Mesenchymal stem cell (in vitro differentiated cells and primary cell): ENCODE measurements around the gene PDCD1LG2.

ENCODE experiments used
- DNase-seq: peaks from one replicate; pipeline ENCODE4 v3.0.0-alpha.2; 2013
- H2AFZ ChIP-seq: one replicate; pipeline ENCODE4 v1.6.1; 2013; ENCODE audit warnings: low read depth, mild to moderate bottlenecking, control low read depth, inconsistent platforms, low read length, moderate library complexity
- H2AK5ac ChIP-seq: 2 replicates; pipeline ENCODE4 v1.6.1; 2013; ENCODE audit warnings: low read length, moderate library complexity, mild to moderate bottlenecking, inconsistent platforms; ENCODE audit not compliant: severe bottlenecking
- H2BK120ac ChIP-seq: one replicate; pipeline ENCODE4 v1.6.1; 2013; ENCODE audit warnings: low read depth, mild to moderate bottlenecking, inconsistent platforms, low read length, moderate library complexity
- H2BK12ac ChIP-seq, 2 experiments: one replicate each; pipeline ENCODE4 v1.6.1; 2013; ENCODE audit warnings: inconsistent platforms in 2 of 2, low read length in 2 of 2, mild to moderate bottlenecking in 2 of 2, moderate library complexity in 2 of 2, control low read depth in 1 of 2
- H2BK15ac ChIP-seq: one replicate; pipeline ENCODE4 v1.6.1; 2013; ENCODE audit warnings: mild to moderate bottlenecking, low read depth, inconsistent platforms; ENCODE audit not compliant: poor library complexity, severe bottlenecking
- H2BK5ac ChIP-seq: 2 replicates; pipeline ENCODE4 v1.6.1; 2013; ENCODE audit warnings: low read depth, mild to moderate bottlenecking, low read length, control low read depth, inconsistent platforms; ENCODE audit not compliant: poor library complexity, severe bottlenecking
- H3K14ac ChIP-seq, 2 experiments: one replicate each; pipeline ENCODE4 v1.6.1; 2013; ENCODE audit warnings: inconsistent platforms in 2 of 2, low read length in 2 of 2, control low read depth in 1 of 2, mild to moderate bottlenecking in 1 of 2, moderate library complexity in 1 of 2
- H3K18ac ChIP-seq, 2 experiments: one replicate each; pipeline ENCODE4 v1.6.1; 2013; ENCODE audit warnings: inconsistent platforms in 2 of 2, low read length in 2 of 2, control low read depth in 1 of 2, low read depth in 1 of 2, mild to moderate bottlenecking in 1 of 2
- H3K23ac ChIP-seq, 2 experiments: one replicate each; pipeline ENCODE4 v1.6.1; 2013; ENCODE audit warnings: inconsistent platforms in 2 of 2, low read length in 2 of 2, mild to moderate bottlenecking in 2 of 2, moderate library complexity in 2 of 2, control low read depth in 1 of 2
- H3K27ac ChIP-seq: 2 replicates; pipeline ENCODE4 v1.5.1; 2013; ENCODE audit warnings: mild to moderate bottlenecking, moderate library complexity, low read length, control low read depth, inconsistent platforms; ENCODE audit not compliant: poor library complexity, severe bottlenecking
- H3K27me3 ChIP-seq, 2 experiments: 2 replicates each; pipeline versions ENCODE4 v1.6.1 to v1.7.0; 2013; ENCODE audit warnings: low read length in 2 of 2, mild to moderate bottlenecking in 2 of 2, moderate library complexity in 2 of 2, control low read depth in 1 of 2, inconsistent platforms in 1 of 2; ENCODE audit not compliant: control insufficient read depth in 1 of 2, insufficient read depth in 1 of 2
- H3K36me3 ChIP-seq, 2 experiments: 2 replicates each; pipeline versions ENCODE4 v1.6.1 to v1.7.0; 2013; ENCODE audit warnings: low read length in 2 of 2, control low read depth in 1 of 2, inconsistent platforms in 1 of 2, low read depth in 1 of 2, mild to moderate bottlenecking in 1 of 2; ENCODE audit not compliant: insufficient read depth in 2 of 2, control insufficient read depth in 1 of 2
- H3K4ac ChIP-seq, 2 experiments: one replicate each; pipeline ENCODE4 v1.6.1; 2013; ENCODE audit warnings: inconsistent platforms in 2 of 2, low read length in 2 of 2, mild to moderate bottlenecking in 2 of 2, moderate library complexity in 2 of 2, control low read depth in 1 of 2, low read depth in 1 of 2
- H3K4me1 ChIP-seq: 2 replicates; pipeline ENCODE4 v1.6.1; 2013; ENCODE audit warnings: low read depth, low read length, control low read depth; ENCODE audit not compliant: control insufficient read depth, insufficient read depth
- H3K4me2 ChIP-seq: 2 replicates; pipeline ENCODE4 v1.6.1; 2013; ENCODE audit warnings: low read length, mild to moderate bottlenecking, inconsistent platforms; ENCODE audit not compliant: poor library complexity, severe bottlenecking
- H3K4me3 ChIP-seq, 2 experiments: 2 replicates each; pipeline versions ENCODE4 v1.5.1 to v1.7.0; 2013; ENCODE audit warnings: low read length in 2 of 2, mild to moderate bottlenecking in 2 of 2, control low read depth in 1 of 2, low read depth in 1 of 2; ENCODE audit not compliant: insufficient read depth in 1 of 2
- H3K79me1 ChIP-seq: replicated peaks from 2 replicates; pipeline ENCODE4 v1.6.1; 2013; ENCODE audit warnings: mild to moderate bottlenecking, control low read depth, low read length, inconsistent platforms; ENCODE audit not compliant: poor library complexity, severe bottlenecking
- H3K9ac ChIP-seq: 2 replicates; pipeline ENCODE4 v1.7.0; 2013; ENCODE audit warnings: mild to moderate bottlenecking, low read length, moderate library complexity
- H3K9me3 ChIP-seq: 2 replicates; pipeline ENCODE4 v1.7.0; 2013; ENCODE audit warnings: mild to moderate bottlenecking, low read length; ENCODE audit not compliant: control insufficient read depth
- H4K8ac ChIP-seq: one replicate; pipeline ENCODE4 v1.6.1; 2013; ENCODE audit warnings: inconsistent platforms, mild to moderate bottlenecking, low read length, moderate library complexity
- H4K91ac ChIP-seq: one replicate; pipeline ENCODE4 v1.6.1; 2013; ENCODE audit warnings: mild to moderate bottlenecking, low read length, inconsistent platforms
- WGBS: methylation state at CpG from one replicate; pipeline ENCODE4 v1.1.7; 2013; ENCODE audit warnings: mixed read lengths; 5-methylcytosine and 5-hydroxymethylcytosine counted together

PDCD1LG2 gene

GRCh38 chr9:5596173-5596572, 85.8 kb downstream of the PDCD1LG2 start:
- Histone ChIP-seq H3K36me3 (peaks cover 0 to 3% of the 10 kb centered on the region in 2 experiments), H2AFZ (no peak overlapping the region), H2BK120ac (no peak overlapping the region), H3K23ac (no peak overlapping the region), H3K79me1 (no peaks in the 10 kb centered on the region), H3K4me1 (peaks cover 1% of the 10 kb centered on the region), H3K4me2 (no peak overlapping the region), H3K4me3 (no peak overlapping the region), H2AK5ac (no peak overlapping the region), H2BK12ac (no peak overlapping the region), H3K9me3 (no peaks in the 10 kb centered on the region), H3K9ac (no peak overlapping the region), H3K18ac (no peak overlapping the region), H3K27me3 (no peaks in the 10 kb centered on the region), H4K91ac (no peak overlapping the region), H3K14ac (no peak overlapping the region), H3K27ac (no peak overlapping the region), H2BK15ac (no peak overlapping the region), H4K8ac (no peak overlapping the region), H3K4ac (no peak overlapping the region), H2BK5ac (no peak overlapping the region)
- WGBS: 73% methylated on average over 2 of the region's 2 CpGs
- DNase-seq: no peak

DNA sequence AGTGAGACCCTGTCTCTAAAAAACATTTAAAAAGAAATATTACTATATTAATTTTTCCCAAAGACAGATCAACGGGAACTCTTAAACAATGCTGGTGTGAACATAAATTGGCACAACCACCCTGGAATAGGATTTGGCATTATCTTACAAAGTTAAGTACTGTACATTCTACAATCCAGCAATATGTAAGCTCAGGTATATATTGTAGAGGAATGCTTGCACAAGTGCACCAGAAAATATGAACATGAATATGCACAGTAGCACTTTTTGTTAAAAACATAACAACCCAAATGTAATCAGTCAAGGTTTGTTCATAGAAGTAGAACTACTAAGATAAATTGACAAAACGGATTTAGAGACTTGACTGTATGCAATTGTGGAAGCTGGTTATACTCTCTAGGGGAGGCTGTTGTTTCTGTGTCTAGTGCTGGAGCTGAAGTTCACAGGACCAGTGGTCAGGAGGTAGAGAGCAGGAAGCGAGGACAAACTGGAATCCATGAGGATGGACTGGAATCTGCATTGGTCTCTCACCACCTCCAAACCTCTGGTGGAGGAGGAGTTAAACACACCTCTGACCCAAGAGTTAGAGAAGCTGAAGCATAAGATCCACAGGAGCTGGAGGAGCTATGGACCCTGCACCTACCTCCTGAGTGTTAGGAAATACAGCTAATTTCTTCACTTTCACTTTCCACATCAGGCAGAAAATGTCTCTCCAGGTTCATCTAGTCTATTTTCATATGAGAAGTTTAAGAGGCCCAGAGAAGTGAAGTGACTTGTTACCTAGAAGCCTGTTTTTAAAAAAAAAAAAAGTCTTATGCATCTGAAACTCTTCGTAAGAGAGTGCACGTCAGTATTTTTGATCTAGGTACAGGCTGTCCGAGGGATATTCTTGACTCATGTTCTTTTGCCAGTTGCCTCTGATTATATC, 98.2 kb downstream of the PDCD1LG2 start:
- H3K4ac ChIP-seq: no peak overlapping the region
- H3K9me3 ChIP-seq: no peaks in the 10 kb centered on the region
- no peak overlapping the region for H2BK15ac ChIP-seq
- no peak overlapping the region for H4K8ac ChIP-seq
- H3K79me1 ChIP-seq: no peaks in the 10 kb centered on the region
- H4K91ac ChIP-seq: no peak overlapping the region
- no peak overlapping the region for H3K27ac ChIP-seq
- no peak overlapping the region for H3K14ac ChIP-seq
- H2BK5ac ChIP-seq: no peak overlapping the region
- peak overlapping the region; percentile 81 for H3K9ac ChIP-seq
- H2AK5ac ChIP-seq: no peak overlapping the region
- H2AFZ ChIP-seq: no peak overlapping the region
- H3K4me1 ChIP-seq: peaks cover 4% of the 10 kb centered on the region
- over 99% methylated on average over 5 of the region's 6 CpGs for WGBS
- peak overlapping the region in 1 of 2 experiments; percentile 77 for H3K4me3 ChIP-seq
- H3K4me2 ChIP-seq: no peak overlapping the region
- no peak for DNase-seq
- H2BK120ac ChIP-seq: no peak overlapping the region
- H3K23ac ChIP-seq: no peak overlapping the region
- H2BK12ac ChIP-seq: no peak overlapping the region
- H3K18ac ChIP-seq: no peak overlapping the region
- H3K36me3 ChIP-seq: no peaks in the 10 kb centered on the region
- no peaks in the 10 kb centered on the region for H3K27me3 ChIP-seq

DNA sequence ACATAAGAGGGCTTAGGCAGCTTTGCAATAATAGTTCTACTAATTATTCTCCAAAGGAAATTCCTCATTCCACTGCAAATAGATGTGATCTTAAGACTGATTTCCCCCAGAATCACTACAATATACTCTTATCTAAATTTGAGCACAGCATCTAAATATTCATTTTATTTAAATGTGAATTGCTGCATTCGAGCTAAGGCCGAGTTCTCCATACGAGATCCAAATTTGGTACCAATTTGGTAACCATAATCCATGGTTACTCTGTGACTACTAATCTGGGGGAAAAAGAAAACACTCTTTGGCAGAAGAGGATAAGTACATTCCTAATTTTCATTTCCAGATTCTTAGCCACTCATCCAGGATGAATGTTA, 98.9 kb downstream of the PDCD1LG2 start:
- Histone ChIP-seq H3K4me1 (peaks cover 4% of the 10 kb centered on the region), H2BK15ac (no peak overlapping the region), H2BK120ac (no peak overlapping the region), H2AK5ac (no peak overlapping the region), H3K9ac (peak overlapping the region; percentile 81), H4K8ac (no peak overlapping the region), H3K4me2 (no peak overlapping the region), H3K27me3 (no peaks in the 10 kb centered on the region), H2AFZ (no peak overlapping the region), H3K9me3 (no peaks in the 10 kb centered on the region), H3K4me3 (peak overlapping the region in 1 of 2 experiments; percentile 77), H2BK5ac (no peak overlapping the region), H4K91ac (no peak overlapping the region), H3K4ac (no peak overlapping the region), H3K79me1 (no peaks in the 10 kb centered on the region), H3K23ac (no peak overlapping the region), H3K18ac (no peak overlapping the region), H3K27ac (no peak overlapping the region), H3K14ac (no peak overlapping the region), H2BK12ac (no peak overlapping the region), H3K36me3 (no peaks in the 10 kb centered on the region)
- 100% methylated on average over 3 of the region's 3 CpGs for WGBS
- no peak for DNase-seq

- WGBS: 33% methylated on average over 1 of the region's 2 CpGs
These were observed 100.2 kb downstream of the PDCD1LG2 start for GRCh38 chr9:5610491-5610890.

More at GRCh38 chr9:5610491-5610890, 100.2 kb downstream of the PDCD1LG2 start:
- Histone ChIP-seq H3K18ac (no peak overlapping the region), H2BK12ac (no peak overlapping the region), H2AK5ac (no peak overlapping the region), H4K8ac (no peak overlapping the region), H3K36me3 (no peaks in the 10 kb centered on the region), H4K91ac (no peak overlapping the region), H2BK120ac (no peak overlapping the region), H2BK5ac (no peak overlapping the region), H3K9me3 (no peaks in the 10 kb centered on the region), H3K4me2 (no peak overlapping the region), H3K4me3 (no peak overlapping the region), H3K79me1 (peaks cover 1% of the 10 kb centered on the region), H3K9ac (no peak overlapping the region), H3K27me3 (no peaks in the 10 kb centered on the region), H3K4me1 (peaks cover 4% of the 10 kb centered on the region), H3K14ac (no peak overlapping the region), H2AFZ (no peak overlapping the region), H3K27ac (no peak overlapping the region), H3K23ac (no peak overlapping the region), H3K4ac (no peak overlapping the region), H2BK15ac (no peak overlapping the region)
- DNase-seq: no peak
